ENCODE measurements around the gene ARHGEF10L.

The ARHGEF10L gene

GRCh38 chr1:17709981-17710380 is 170.5 kb downstream of the ARHGEF10L start:
- no peak for DNase-seq (ENCODE audit: low read depth in 2 of 2)

- no peak for DNase-seq (ENCODE audit: low read depth in 2 of 2)
These were observed 171.5 kb downstream of the ARHGEF10L start for GRCh38 chr1:17710889-17711576.

- no peak for DNase-seq (ENCODE audit: low read depth in 2 of 2)
These were observed 172.0 kb downstream of the ARHGEF10L start for GRCh38 chr1:17711577-17711910.

- DNase-seq (ENCODE audit: low read depth in 2 of 2) = no peak
These were observed 172.4 kb downstream of the ARHGEF10L start for GRCh38 chr1:17711941-17712340.

- DNase-seq (ENCODE audit: low read depth in 2 of 2) = no peak
These were observed 174.5 kb downstream of the ARHGEF10L start for GRCh38 chr1:17713993-17714392.

- no peak for DNase-seq (ENCODE audit: low read depth in 2 of 2)
These were observed 178.4 kb downstream of the ARHGEF10L start for GRCh38 chr1:17717594-17718535.

GRCh38 chr1:17719874-17720273 is 180.4 kb downstream of the ARHGEF10L start:
- DNase-seq (ENCODE audit: low read depth in 2 of 2) = no peak

- no peak for DNase-seq (ENCODE audit: low read depth in 2 of 2)
These were observed 181.9 kb downstream of the ARHGEF10L start for GRCh38 chr1:17721444-17721843.

- DNase-seq (ENCODE audit: low read depth in 2 of 2) = no peak
These were observed 184.2 kb downstream of the ARHGEF10L start for GRCh38 chr1:17723684-17724083.

GRCh38 chr1:17724150-17724549 is 184.7 kb downstream of the ARHGEF10L start:
- no peak for DNase-seq (ENCODE audit: low read depth in 2 of 2)

GRCh38 chr1:17725084-17725719 is 185.7 kb downstream of the ARHGEF10L start:
- DNase-seq (ENCODE audit: low read depth in 2 of 2) = no peak

- no peak for DNase-seq (ENCODE audit: low read depth in 2 of 2)
These were observed 186.5 kb downstream of the ARHGEF10L start for GRCh38 chr1:17725811-17726582.

GRCh38 chr1:17728123-17728712 is 188.7 kb downstream of the ARHGEF10L start:
- DNase-seq (ENCODE audit: low read depth in 2 of 2) = no peak

GRCh38 chr1:17729248-17729647 is 189.8 kb downstream of the ARHGEF10L start:
- DNase-seq (ENCODE audit: low read depth in 2 of 2) = no peak

GRCh38 chr1:17729909-17730308 is 190.4 kb downstream of the ARHGEF10L start:
- DNase-seq (ENCODE audit: low read depth in 2 of 2) = no peak

- DNase-seq (ENCODE audit: low read depth in 2 of 2) = no peak
These were observed 192.0 kb downstream of the ARHGEF10L start for GRCh38 chr1:17731460-17731859.

- DNase-seq (ENCODE audit: low read depth in 2 of 2) = no peak
These were observed 193.0 kb downstream of the ARHGEF10L start for GRCh38 chr1:17732475-17732874.

GRCh38 chr1:17733661-17734060 is 194.2 kb downstream of the ARHGEF10L start:
- no peak for DNase-seq (ENCODE audit: low read depth in 2 of 2)

- DNase-seq (ENCODE audit: low read depth in 2 of 2) = no peak
These were observed 195.1 kb downstream of the ARHGEF10L start for GRCh38 chr1:17734609-17735008.

GRCh38 chr1:17735348-17735747 is 195.8 kb downstream of the ARHGEF10L start:
- DNase-seq (ENCODE audit: low read depth in 2 of 2) = no peak

GRCh38 chr1:17735793-17736192 is 196.3 kb downstream of the ARHGEF10L start:
- DNase-seq (ENCODE audit: low read depth in 2 of 2) = no peak
